Endothelial cell of umbilical vein (primary cell): ENCODE results near the gene ODAPH. TPM values are rescaled to one million over a fixed set of nuclear protein-coding genes. Genes with fewer than 3 reads are reported as not detected.

Source experiments
- BruUV-seq: library from RNA; stranded (reverse); fragments of 400-500 nt; replicated peaks from 2 replicates; lab custom pipeline; 2021; lab: Mats Ljungman, UMichigan
- CTCF ChIA-PET: fragments of 300-600, 350-600 bp; sonication (Branson Sonifier 250); formaldehyde crosslinking; loops from one replicate; lab custom pipeline; 2021; ENCODE audit warnings: antibody characterized with exemption, inconsistent platforms; lab: Charles Lee
- POLR2A ChIA-PET: fragments of 300-600, 350-600 bp; sonication (Branson Sonifier 250); formaldehyde crosslinking; loops from one replicate; lab custom pipeline; 2021; ENCODE audit warnings: antibody characterized with exemption, inconsistent platforms; lab: Charles Lee
- DNase-seq: peaks from one replicate; pipeline ENCODE4 v3.0.0-alpha.2; 2011; ENCODE audit warnings: low read depth, low spot score
- FAIRE-seq: peaks from 2 replicates; lab custom pipeline; 2011; peaks lifted over from hg19 to GRCh38; lab: Jason Lieb, UNC
- H2AFZ ChIP-seq: 2 replicates; pipeline ENCODE4 v1.6.0; 2012; ENCODE audit warnings: low read depth, low read length, control low read depth, inconsistent platforms
- H3K27ac ChIP-seq: 2 replicates; pipeline ENCODE4 v1.5.1; 2011; ENCODE audit warnings: low read depth, mild to moderate bottlenecking, control low read depth, low read length, moderate library complexity; ENCODE audit not compliant: insufficient read depth
- H3K27me3 ChIP-seq, 2 experiments: 2 replicates each; pipeline versions ENCODE4 v1.6.0 to v1.6.1; 2011; ENCODE audit warnings: low read length in 2 of 2, mixed read lengths in 1 of 2; ENCODE audit not compliant: control insufficient read depth in 2 of 2, insufficient read depth in 2 of 2
- H3K36me3 ChIP-seq, 2 experiments: 2 replicates in 1 of 2; 3 replicates in 1 of 2; pipeline ENCODE4 v1.5.1; 2011; ENCODE audit warnings: low read length in 2 of 2, mild to moderate bottlenecking in 1 of 2, moderate library complexity in 1 of 2; ENCODE audit not compliant: control insufficient read depth in 2 of 2, insufficient read depth in 2 of 2; ENCODE audit errors: extremely low read depth in 1 of 2
- H3K4me1 ChIP-seq: 3 replicates; pipeline ENCODE4 v1.5.1; 2011; ENCODE audit warnings: mild to moderate bottlenecking, low read length; ENCODE audit not compliant: control insufficient read depth, insufficient read depth; ENCODE audit errors: extremely low read depth
- H3K4me2 ChIP-seq: 2 replicates; pipeline ENCODE4 v1.6.1; 2011; ENCODE audit warnings: low read length, control low read depth, mixed read lengths; ENCODE audit not compliant: insufficient read depth
- H3K4me3 ChIP-seq, 3 experiments: fragments of 200-600 bp in 1 of 3; sonication (generic), shearing (Covaris generic) in 1 of 3; replicated peaks in 1 of 3; 2 replicates each; pipeline ENCODE4 v1.5.1; 2011 to 2016; ENCODE audit warnings: control low read depth in 3 of 3, low read length in 3 of 3, mild to moderate bottlenecking in 2 of 3, inconsistent platforms in 1 of 3, low read depth in 1 of 3, moderate library complexity in 1 of 3; ENCODE audit not compliant: insufficient read depth in 1 of 3
- H3K79me2 ChIP-seq: 2 replicates; pipeline ENCODE4 v1.6.0; 2012; ENCODE audit warnings: low read length, inconsistent platforms; ENCODE audit not compliant: control insufficient read depth, insufficient read depth
- H3K9ac ChIP-seq: replicated peaks from 2 replicates; pipeline ENCODE3; 2011; ENCODE audit warnings: low read length, control low read depth; ENCODE audit not compliant: insufficient read depth; ENCODE audit errors: extremely low read depth
- H3K9me1 ChIP-seq: replicated peaks from 3 replicates; pipeline ENCODE4 v1.6.0; 2011; ENCODE audit warnings: mild to moderate bottlenecking, low read length; ENCODE audit not compliant: control insufficient read depth, insufficient read depth; ENCODE audit errors: extremely low read depth
- H3K9me3 ChIP-seq: replicated peaks from 2 replicates; pipeline ENCODE4 v1.5.1; 2012; ENCODE audit warnings: low read length, inconsistent platforms; ENCODE audit not compliant: control insufficient read depth, insufficient read depth
- H4K20me1 ChIP-seq: replicated peaks from 2 replicates; pipeline ENCODE3; 2011; ENCODE audit warnings: mild to moderate bottlenecking, low read length; ENCODE audit not compliant: control insufficient read depth, insufficient read depth; ENCODE audit errors: extremely low read depth
- CTCF ChIP-seq, 2 donors: IDR thresholded peaks; 1 replicate in 1 of 2; 2 replicates in 1 of 2; pipeline ENCODE4 v1.5.1; 2011; ENCODE audit warnings: low read length in 2 of 2, mild to moderate bottlenecking in 2 of 2, moderate library complexity in 2 of 2, control low read depth in 1 of 2, inconsistent platforms in 1 of 2, low read depth in 1 of 2; ENCODE audit not compliant: insufficient read depth in 1 of 2; ENCODE audit errors: extremely low read depth in 1 of 2
- EZH2 ChIP-seq: IDR thresholded peaks from 2 replicates; pipeline ENCODE4 v1.6.1; 2012; ENCODE audit warnings: borderline replicate concordance, low read depth, mild to moderate bottlenecking, moderate library complexity, low read length, inconsistent platforms; ENCODE audit not compliant: severe bottlenecking
- FOS ChIP-seq: IDR thresholded peaks from 2 replicates; pipeline ENCODE4 v1.6.1; 2011; ENCODE audit warnings: mild to moderate bottlenecking, low read length, moderate library complexity, borderline replicate concordance; ENCODE audit not compliant: insufficient read depth
- GATA2 ChIP-seq: IDR thresholded peaks from 2 replicates; pipeline ENCODE4 v1.7.0; 2011; ENCODE audit warnings: low read depth, mild to moderate bottlenecking, moderate library complexity, mixed read lengths, low read length; ENCODE audit not compliant: insufficient read length, insufficient read depth
- JUN ChIP-seq: IDR thresholded peaks from 2 replicates; pipeline ENCODE4 v1.6.1; 2011; ENCODE audit warnings: borderline replicate concordance, low read depth; ENCODE audit not compliant: insufficient read length, insufficient read depth
- MAX ChIP-seq: IDR thresholded peaks from 2 replicates; pipeline ENCODE4 v1.6.1; 2011; ENCODE audit not compliant: insufficient read depth, insufficient read length
- MYC ChIP-seq: IDR thresholded peaks from one replicate; pipeline ENCODE4 v1.6.1; 2011; ENCODE audit warnings: mild to moderate bottlenecking, low read depth, low read length
- POLR2A ChIP-seq: IDR thresholded peaks from 2 replicates; pipeline ENCODE4 v1.6.1; 2012; ENCODE audit warnings: low read depth, mild to moderate bottlenecking, control low read depth, low read length
- POLR2AphosphoS5 ChIP-seq: IDR thresholded peaks from 2 replicates; pipeline ENCODE4 v1.6.1; 2012; ENCODE audit warnings: low read depth, mild to moderate bottlenecking, control low read depth, low read length, moderate library complexity; ENCODE audit not compliant: insufficient read depth
- dilution Hi-C: fragments of 300-500 bp; cut with MboI; formaldehyde crosslinking; loops from one replicate; pipeline ENCODE4 v1.15.0; 2019; ENCODE audit warnings: low sequenced_read_pairs; ENCODE audit not compliant: extremely low pct_ligation_motif_present
- intact Hi-C: fragments of 100-400 bp; cut with micrococcal nuclease; formaldehyde crosslinking; loops from one replicate; pipeline ENCODE4 v1.10.0; 2022
- polyA plus RNA-seq, 4 experiments: library from polyadenylated mRNA; depleted of rRNA in 3 of 4; stranded (reverse) in 3 of 4; unstranded in 1 of 4; fragments of >200 nt; gene quantifications; 2 replicates each; pipeline versions ENCODE4 v1.2.1 to v1.2.3, GENCODE V29; 2011 to 2012; ENCODE audit warnings: missing spikeins in 1 of 4
- total RNA-seq: library from RNA; stranded (reverse); gene quantifications from 2 replicates; pipeline ENCODE4 v1.2.3, GENCODE V29; 2021

ODAPH gene
- total and polyA plus RNA-seq, 2 donors (not counting 3 experiments of a cell fraction or from before 2014, with no cell fraction given): not detected

GRCh38 chr4:75566911-75567310, 11.0 kb downstream of the ODAPH start:
- no peaks in the 10 kb centered on the region for H3K79me2 ChIP-seq
- H3K36me3 ChIP-seq: no peaks in the 10 kb centered on the region
- no peak overlapping the region for H3K4me3 ChIP-seq
- intact Hi-C loops (no loop called here), dilution Hi-C loops (no loop called here)
- no peak overlapping the region for H3K9ac ChIP-seq
- no TSS peak for BruUV-seq
- FAIRE-seq (no peak), DNase-seq (no peak)
- ChIA-PET CTCF (interaction anchor here (0.9 kb wide), 1 partner anchor 11 kb away, joined by 3 read pairs; no protein-coding TSS in a partner anchor), POLR2A (no interaction called here)
- no peaks in the 10 kb centered on the region for H4K20me1 ChIP-seq
- no peak overlapping the region for H3K4me2 ChIP-seq
- H2AFZ ChIP-seq: no peak overlapping the region
- H3K4me1 ChIP-seq: no peaks in the 10 kb centered on the region
- no peaks in the 10 kb centered on the region for H3K9me1 ChIP-seq
- TF ChIP-seq JUN: no peak
- no peak for TF ChIP-seq POLR2AphosphoS5
- no peak for TF ChIP-seq EZH2
- TF ChIP-seq GATA2: no peak
- TF ChIP-seq MAX: no peak
- no peak for TF ChIP-seq FOS
- no peak for TF ChIP-seq POLR2A
- no peak for TF ChIP-seq MYC
- no peak for TF ChIP-seq CTCF (IDR thresholded peaks at IDR 0.05; ENCODE audit: extremely low read depth in 1 of 2, insufficient read depth in 1 of 2, low read depth in 1 of 2, low read length in 2 of 2)
- H3K9me3 ChIP-seq: no peaks in the 10 kb centered on the region
- H3K27ac ChIP-seq: no peak overlapping the region
- H3K27me3 ChIP-seq: peaks cover 2 to 5% of the 10 kb centered on the region in 2 experiments
